ENCODE results near the gene GIGYF2. TPM values are rescaled to one million over a fixed set of nuclear protein-coding genes. Genes with fewer than 3 reads are reported as not detected.
"Not testable (repeated sequence)": the region's sequence is repeated elsewhere in the genome, so short reads cannot be mapped to it uniquely, and the experiment has no call there.

The GIGYF2 gene
- total RNA-seq, 1 donor from 2014 or later = 74.1 TPM

DNA sequence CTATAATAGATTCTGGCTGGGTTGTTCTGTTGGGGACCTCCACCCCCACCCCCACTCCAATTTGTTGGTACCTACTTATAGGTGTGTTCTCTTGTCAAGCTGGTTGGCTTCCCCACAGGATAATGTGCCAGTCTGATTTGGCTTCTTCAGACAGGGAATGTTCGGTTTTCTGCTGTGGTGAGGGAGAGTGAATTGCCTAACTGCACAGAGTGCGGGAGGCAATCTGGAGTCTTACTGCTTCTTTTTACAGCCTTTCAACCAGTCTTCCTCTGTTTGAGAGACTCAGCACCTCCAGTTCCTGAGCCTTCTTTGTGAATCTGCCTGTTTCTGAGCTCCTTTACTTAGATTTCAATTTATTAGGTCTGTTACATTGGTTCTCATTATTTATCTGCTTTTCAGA is 145.6 kb downstream of the GIGYF2 start:
- H3K4me1 ChIP-seq (ENCODE audit: control insufficient read depth in 3 of 3, insufficient read depth in 3 of 3, low read length in 3 of 3) = peaks cover 3 to 5% (median 4%) of the 10 kb centered on the region in 3 donors
- H3K4me3 ChIP-seq (ENCODE audit: low read length in 3 of 3) = no peak overlapping the region
- no peaks in the 10 kb centered on the region for H3K27me3 ChIP-seq (ENCODE audit: control insufficient read depth in 3 of 3, insufficient read depth in 3 of 3, low read length in 3 of 3)
- peaks cover 24 to 53% (median 51%) of the 10 kb centered on the region in 3 donors for H3K36me3 ChIP-seq (ENCODE audit: control insufficient read depth in 3 of 3, insufficient read depth in 3 of 3, low read length in 3 of 3)
- no peak overlapping the region for H3K27ac ChIP-seq (ENCODE audit: low read depth, low read length)
- H3K9ac ChIP-seq (ENCODE audit: low read depth in 1 of 3, low read length in 3 of 3) = no peak overlapping the region
- no peaks in the 10 kb centered on the region for H3K9me3 ChIP-seq (ENCODE audit: control insufficient read depth in 3 of 3, low read length in 3 of 3)

DNA sequence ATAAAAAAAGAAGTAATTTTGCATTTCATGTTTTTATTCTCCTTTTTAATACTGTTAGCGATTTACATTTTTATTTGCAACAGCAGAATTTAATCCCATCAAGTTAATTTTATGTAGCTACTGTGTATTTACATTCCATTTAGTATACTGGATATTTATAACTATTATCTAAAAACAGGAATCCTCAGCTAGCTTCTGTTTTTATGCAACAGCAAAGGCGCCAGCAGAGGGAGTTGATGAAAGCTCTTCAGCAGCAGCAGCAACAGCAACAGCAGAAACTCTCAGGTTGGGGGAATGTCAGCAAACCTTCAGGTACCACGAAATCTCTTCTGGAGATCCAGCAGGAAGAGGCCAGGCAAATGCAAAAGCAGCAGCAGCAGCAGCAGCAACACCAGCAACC is 146.7 kb downstream of the GIGYF2 start:
- Histone ChIP-seq H3K9ac (ENCODE audit: low read depth in 1 of 3, low read length in 3 of 3) (no peak overlapping the region), H3K27ac (ENCODE audit: low read depth, low read length) (no peak overlapping the region), H3K36me3 (ENCODE audit: control insufficient read depth in 3 of 3, insufficient read depth in 3 of 3, low read length in 3 of 3) (peaks cover 24 to 65% (median 62%) of the 10 kb centered on the region in 3 donors)

DNA sequence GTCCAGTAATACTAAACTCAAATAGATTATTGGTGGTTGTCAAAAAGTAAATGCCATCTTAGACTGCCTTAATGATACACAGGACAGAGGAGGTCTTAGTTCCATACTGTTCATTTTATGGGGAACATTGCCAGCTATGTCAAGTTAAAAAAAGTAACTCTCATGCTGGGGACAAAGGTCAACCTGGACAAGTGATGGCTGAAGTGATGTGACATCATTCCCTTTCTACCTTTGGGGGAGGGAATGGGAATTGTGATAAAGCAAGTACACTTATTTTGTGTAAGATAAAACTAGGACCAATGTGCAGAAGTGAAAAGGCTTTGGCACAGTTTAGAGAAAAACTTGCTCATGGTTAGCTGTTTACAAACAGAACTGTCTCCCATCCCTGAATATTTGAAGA is 148.9 kb downstream of the GIGYF2 start:
- H3K4me1 ChIP-seq (ENCODE audit: control insufficient read depth in 3 of 3, insufficient read depth in 3 of 3, low read length in 3 of 3) = peaks cover 0 to 5% (median 0%) of the 10 kb centered on the region in 3 donors
- no peaks in the 10 kb centered on the region for H3K9me3 ChIP-seq (ENCODE audit: control insufficient read depth in 3 of 3, low read length in 3 of 3)
- peaks cover 31 to 73% (median 68%) of the 10 kb centered on the region in 3 donors for H3K36me3 ChIP-seq (ENCODE audit: control insufficient read depth in 3 of 3, insufficient read depth in 3 of 3, low read length in 3 of 3)
- H3K27ac ChIP-seq (ENCODE audit: low read depth, low read length) = no peak overlapping the region
- H3K9ac ChIP-seq (ENCODE audit: low read depth in 1 of 3, low read length in 3 of 3) = peak overlapping the region in 1 of 3 donors; percentile 15
- no peak overlapping the region for H3K4me3 ChIP-seq (ENCODE audit: low read length in 3 of 3)
- H3K27me3 ChIP-seq (ENCODE audit: control insufficient read depth in 3 of 3, insufficient read depth in 3 of 3, low read length in 3 of 3) = no peaks in the 10 kb centered on the region

More for the DNA sequence above, 146.7 kb downstream of the GIGYF2 start:
- peaks cover 0 to 3% (median 0%) of the 10 kb centered on the region in 3 donors for H3K4me1 ChIP-seq (ENCODE audit: control insufficient read depth in 3 of 3, insufficient read depth in 3 of 3, low read length in 3 of 3)
- H3K4me3 ChIP-seq (ENCODE audit: low read length in 3 of 3) = no peak overlapping the region
- H3K9me3 ChIP-seq (ENCODE audit: control insufficient read depth in 3 of 3, low read length in 3 of 3) = no peaks in the 10 kb centered on the region
- H3K27me3 ChIP-seq (ENCODE audit: control insufficient read depth in 3 of 3, insufficient read depth in 3 of 3, low read length in 3 of 3) = no peaks in the 10 kb centered on the region

- H3K9ac ChIP-seq (ENCODE audit: low read depth in 1 of 3, low read length in 3 of 3) = no peak overlapping the region
- no peaks in the 10 kb centered on the region for H3K9me3 ChIP-seq (ENCODE audit: control insufficient read depth in 3 of 3, low read length in 3 of 3)
- peaks cover 23 to 67% (median 63%) of the 10 kb centered on the region in 3 donors for H3K36me3 ChIP-seq (ENCODE audit: control insufficient read depth in 3 of 3, insufficient read depth in 3 of 3, low read length in 3 of 3)
- H3K27ac ChIP-seq (ENCODE audit: low read depth, low read length) = no peak overlapping the region
- H3K4me1 ChIP-seq (ENCODE audit: control insufficient read depth in 3 of 3, insufficient read depth in 3 of 3, low read length in 3 of 3) = peaks cover 0 to 22% (median 11%) of the 10 kb centered on the region in 3 donors
- H3K4me3 ChIP-seq (ENCODE audit: low read length in 3 of 3) = no peak overlapping the region
- H3K27me3 ChIP-seq (ENCODE audit: control insufficient read depth in 3 of 3, insufficient read depth in 3 of 3, low read length in 3 of 3) = no peaks in the 10 kb centered on the region
Measured at GRCh38 chr2:232850039-232850438, 152.9 kb downstream of the GIGYF2 start.

GRCh38 chr2:232852081-232852480 is 154.9 kb downstream of the GIGYF2 start:
- H3K27me3 ChIP-seq (ENCODE audit: control insufficient read depth in 3 of 3, insufficient read depth in 3 of 3, low read length in 3 of 3); H3K9ac ChIP-seq (ENCODE audit: low read depth in 1 of 3, low read length in 3 of 3); H3K4me3 ChIP-seq (ENCODE audit: low read length in 3 of 3); H3K9me3 ChIP-seq (ENCODE audit: control insufficient read depth in 3 of 3, low read length in 3 of 3): not testable (repeated sequence)
- H3K36me3 ChIP-seq (ENCODE audit: control insufficient read depth in 3 of 3, insufficient read depth in 3 of 3, low read length in 3 of 3) = peaks cover 16 to 54% (median 51%) of the 10 kb centered on the region in 3 donors
- peak overlapping the region; percentile 16 for H3K27ac ChIP-seq (ENCODE audit: low read depth, low read length)
- peaks cover 6 to 27% (median 20%) of the 10 kb centered on the region in 3 donors for H3K4me1 ChIP-seq (ENCODE audit: control insufficient read depth in 3 of 3, insufficient read depth in 3 of 3, low read length in 3 of 3)

DNA sequence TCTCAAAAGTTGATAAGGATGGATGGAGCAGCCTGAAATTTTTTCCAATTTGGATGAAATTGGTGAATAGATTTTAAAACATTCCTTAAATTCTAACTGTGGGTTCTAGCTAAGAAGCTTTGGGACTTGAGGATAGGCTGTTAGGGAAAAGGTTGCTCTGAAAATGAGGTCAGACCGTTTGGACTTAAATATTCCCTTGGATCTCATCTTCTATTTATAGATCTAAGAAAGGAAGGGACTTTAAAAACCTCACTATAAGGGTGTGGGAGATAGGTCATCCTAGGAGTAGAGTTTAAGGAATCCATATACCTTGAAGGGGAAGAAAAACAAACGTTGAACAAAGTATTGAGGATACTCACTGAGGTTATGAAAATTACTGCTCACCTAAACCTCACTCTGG is 155.5 kb downstream of the GIGYF2 start:
- Histone ChIP-seq H3K9ac (ENCODE audit: low read depth in 1 of 3, low read length in 3 of 3) (no peak overlapping the region), H3K9me3 (ENCODE audit: control insufficient read depth in 3 of 3, low read length in 3 of 3) (no peaks in the 10 kb centered on the region), H3K4me1 (ENCODE audit: control insufficient read depth in 3 of 3, insufficient read depth in 3 of 3, low read length in 3 of 3) (peaks cover 6 to 31% (median 23%) of the 10 kb centered on the region in 3 donors), H3K27me3 (ENCODE audit: control insufficient read depth in 3 of 3, insufficient read depth in 3 of 3, low read length in 3 of 3) (no peaks in the 10 kb centered on the region), H3K27ac (ENCODE audit: low read depth, low read length) (peak overlapping the region; percentile 54), H3K36me3 (ENCODE audit: control insufficient read depth in 3 of 3, insufficient read depth in 3 of 3, low read length in 3 of 3) (peaks cover 19 to 54% (median 51%) of the 10 kb centered on the region in 3 donors), H3K4me3 (ENCODE audit: low read length in 3 of 3) (no peak overlapping the region)

DNA sequence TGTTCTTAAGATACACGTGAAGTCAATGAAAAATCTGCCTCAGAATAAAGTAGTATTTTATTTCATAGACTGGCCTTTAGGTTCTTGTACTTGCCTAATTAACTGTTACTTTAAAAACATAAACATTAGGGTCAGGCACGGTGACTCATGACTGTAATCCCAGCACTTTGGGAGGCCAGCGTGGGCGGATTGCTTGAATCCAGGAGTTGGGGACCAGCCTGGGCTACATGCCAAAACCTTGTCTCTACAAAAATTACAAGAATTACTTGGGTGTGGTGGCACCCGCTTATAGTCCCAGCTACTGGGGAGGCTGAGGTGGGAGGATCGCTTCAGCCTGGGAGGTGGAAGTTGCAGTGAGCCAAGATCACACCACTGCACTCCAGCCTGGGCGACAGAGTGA is 157.0 kb downstream of the GIGYF2 start:
- Histone ChIP-seq H3K4me1 (ENCODE audit: control insufficient read depth in 3 of 3, insufficient read depth in 3 of 3, low read length in 3 of 3) (peaks cover 6 to 39% (median 27%) of the 10 kb centered on the region in 3 donors), H3K9me3 (ENCODE audit: control insufficient read depth in 3 of 3, low read length in 3 of 3) (no peaks in the 10 kb centered on the region), H3K27me3 (ENCODE audit: control insufficient read depth in 3 of 3, insufficient read depth in 3 of 3, low read length in 3 of 3) (no peaks in the 10 kb centered on the region), H3K9ac (ENCODE audit: low read depth in 1 of 3, low read length in 3 of 3) (peak overlapping the region in 1 of 3 donors; percentile 20), H3K27ac (ENCODE audit: low read depth, low read length) (no peak overlapping the region), H3K36me3 (ENCODE audit: control insufficient read depth in 3 of 3, insufficient read depth in 3 of 3, low read length in 3 of 3) (peaks cover 26 to 53% (median 48%) of the 10 kb centered on the region in 3 donors), H3K4me3 (ENCODE audit: low read length in 3 of 3) (no peak overlapping the region)

DNA sequence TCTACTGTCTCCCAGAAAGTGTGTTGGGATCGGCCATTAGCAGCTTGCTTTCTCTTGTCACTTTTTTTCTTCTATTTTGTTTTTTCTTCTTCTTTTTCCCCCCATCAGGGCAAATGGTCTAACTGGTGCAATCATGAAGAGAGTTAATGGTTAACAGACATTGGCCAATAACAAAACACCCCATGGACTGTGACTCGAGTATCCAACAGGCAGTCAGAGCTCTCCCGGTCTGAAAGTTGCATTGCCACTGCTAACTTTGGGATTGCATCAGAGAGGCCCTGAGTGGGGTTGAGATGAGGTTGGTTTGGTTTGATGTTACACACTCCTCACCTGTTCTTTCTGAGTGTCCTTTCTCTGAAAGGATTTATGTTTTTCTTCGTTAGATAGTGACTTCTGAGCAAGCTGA is 160.0 kb downstream of the GIGYF2 start:
- H3K9ac ChIP-seq (ENCODE audit: low read depth in 1 of 3, low read length in 3 of 3) = no peak overlapping the region
- no peak overlapping the region for H3K4me3 ChIP-seq (ENCODE audit: low read length in 3 of 3)
- H3K4me1 ChIP-seq (ENCODE audit: control insufficient read depth in 3 of 3, insufficient read depth in 3 of 3, low read length in 3 of 3) = peaks cover 6 to 42% (median 27%) of the 10 kb centered on the region in 3 donors
- H3K27ac ChIP-seq (ENCODE audit: low read depth, low read length) = peak overlapping the region; percentile 52
- H3K27me3 ChIP-seq (ENCODE audit: control insufficient read depth in 3 of 3, insufficient read depth in 3 of 3, low read length in 3 of 3) = no peaks in the 10 kb centered on the region
- H3K9me3 ChIP-seq (ENCODE audit: control insufficient read depth in 3 of 3, low read length in 3 of 3) = no peaks in the 10 kb centered on the region
- peaks cover 14 to 34% (median 33%) of the 10 kb centered on the region in 3 donors for H3K36me3 ChIP-seq (ENCODE audit: control insufficient read depth in 3 of 3, insufficient read depth in 3 of 3, low read length in 3 of 3)

DNA sequence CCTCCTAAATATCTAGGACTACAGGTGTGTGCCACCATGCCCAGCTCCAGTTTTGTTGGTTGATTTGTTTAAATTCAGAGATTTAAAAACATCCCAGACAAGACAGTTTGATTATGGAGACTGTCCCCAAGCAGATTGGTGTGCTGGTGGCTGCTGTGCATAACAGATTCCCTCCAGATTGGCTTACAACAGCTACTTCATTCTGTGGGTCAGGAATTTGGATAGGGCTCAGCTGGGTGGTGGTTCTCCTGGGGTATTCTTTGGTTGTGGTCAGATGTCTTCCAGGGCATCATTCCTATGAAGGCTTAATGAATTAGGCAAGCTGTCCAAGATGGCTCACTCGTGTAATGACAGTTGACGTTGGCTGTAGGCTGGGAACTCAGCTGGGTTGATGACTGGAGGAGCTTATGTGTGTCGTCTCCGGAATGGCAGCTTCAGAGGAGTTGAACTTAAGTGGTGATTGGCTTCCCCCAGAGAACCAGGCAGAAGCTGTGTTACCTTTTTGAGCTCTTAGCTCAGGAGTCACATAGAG is 162.3 kb downstream of the GIGYF2 start:
- Histone ChIP-seq H3K9ac (ENCODE audit: low read depth in 1 of 3, low read length in 3 of 3) (no peak overlapping the region), H3K27me3 (ENCODE audit: control insufficient read depth in 3 of 3, insufficient read depth in 3 of 3, low read length in 3 of 3) (no peaks in the 10 kb centered on the region), H3K4me3 (ENCODE audit: low read length in 3 of 3) (no peak overlapping the region), H3K9me3 (ENCODE audit: control insufficient read depth in 3 of 3, low read length in 3 of 3) (no peaks in the 10 kb centered on the region), H3K27ac (ENCODE audit: low read depth, low read length) (no peak overlapping the region), H3K4me1 (ENCODE audit: control insufficient read depth in 3 of 3, insufficient read depth in 3 of 3, low read length in 3 of 3) (peaks cover 6 to 27% (median 16%) of the 10 kb centered on the region in 3 donors), H3K36me3 (ENCODE audit: control insufficient read depth in 3 of 3, insufficient read depth in 3 of 3, low read length in 3 of 3) (peaks cover 14 to 32% (median 32%) of the 10 kb centered on the region in 3 donors)

GRCh38 chr2:232860593-232861241 is 163.6 kb downstream of the GIGYF2 start:
- Histone ChIP-seq H3K27ac (ENCODE audit: low read depth, low read length) (no peak overlapping the region), H3K27me3 (ENCODE audit: control insufficient read depth in 3 of 3, insufficient read depth in 3 of 3, low read length in 3 of 3) (no peaks in the 10 kb centered on the region), H3K36me3 (ENCODE audit: control insufficient read depth in 3 of 3, insufficient read depth in 3 of 3, low read length in 3 of 3) (peaks cover 14 to 32% (median 30%) of the 10 kb centered on the region in 3 donors), H3K4me3 (ENCODE audit: low read length in 3 of 3) (no peak overlapping the region), H3K9me3 (ENCODE audit: control insufficient read depth in 3 of 3, low read length in 3 of 3) (no peaks in the 10 kb centered on the region), H3K9ac (ENCODE audit: low read depth in 1 of 3, low read length in 3 of 3) (no peak overlapping the region), H3K4me1 (ENCODE audit: control insufficient read depth in 3 of 3, insufficient read depth in 3 of 3, low read length in 3 of 3) (peaks cover 6 to 27% (median 16%) of the 10 kb centered on the region in 3 donors)
